Measurements from ENCODE around the gene USF1. TPM values are rescaled to one million over a fixed set of nuclear protein-coding genes. Genes with fewer than 3 reads are reported as not detected.
A peak's percentile ranks its signal among the peaks of the same experiment; 100 is the strongest.
"Not testable (repeated sequence)": the region's sequence is repeated elsewhere in the genome, so short reads cannot be mapped to it uniquely, and the experiment has no call there.

Gene USF1
- total and polyA plus RNA-seq, 2 donors from 2014 or later, result 48.7 to 56.1 TPM

GRCh38 chr1:161016683-161017082 lies 29.1 kb downstream of the USF1 start:
- not testable (repeated sequence) for H3K27me3 ChIP-seq (ENCODE audit: control insufficient read depth, insufficient read depth, low read length); DNase-seq; FAIRE-seq

DNA sequence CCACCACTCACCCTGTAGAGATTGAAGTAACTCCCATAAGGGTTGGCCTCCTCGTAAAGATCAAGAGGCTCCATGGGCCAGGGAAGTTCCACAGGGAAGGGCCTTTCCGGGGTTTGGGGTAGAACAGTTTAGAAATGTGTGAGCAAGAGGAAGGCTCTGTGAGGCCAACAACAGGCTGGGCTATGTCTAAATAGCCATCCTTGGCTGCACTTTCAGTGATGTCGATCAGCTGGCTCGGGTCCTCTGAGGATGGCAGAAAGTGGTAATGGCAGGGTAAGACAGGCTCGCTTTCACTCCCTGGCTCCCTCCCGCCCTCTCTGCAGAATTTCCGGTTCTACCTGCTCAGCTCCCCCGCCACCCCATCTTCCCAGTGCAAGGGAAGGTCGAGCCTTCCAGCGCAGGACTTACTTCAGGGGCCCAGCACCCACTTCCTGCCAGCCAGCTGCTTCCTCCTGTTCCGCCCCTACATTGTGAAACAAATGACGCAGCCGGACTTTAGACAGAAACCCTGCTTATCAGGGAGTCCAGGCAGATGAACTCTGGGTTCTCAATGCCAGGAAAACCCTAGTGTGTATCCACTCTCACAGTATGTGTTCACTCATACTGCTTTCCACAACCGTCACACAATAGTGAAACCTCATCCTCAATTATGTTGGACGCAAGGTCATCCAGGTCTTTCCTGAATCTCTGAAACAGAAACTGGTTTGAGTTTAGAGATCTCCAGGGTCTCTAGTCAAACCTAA lies 32.1 kb downstream of the USF1 start:
- Histone ChIP-seq H3K27ac (ENCODE audit: low read depth in 2 of 2, low read length in 2 of 2) (peak overlapping the region; percentile 82 to 94), H3K4me3 (ENCODE audit: low read length in 3 of 3) (peak overlapping the region in 2 of 3 donors; percentile 23 to 38), H3K9ac (ENCODE audit: low read length in 3 of 3) (peak overlapping the region in 2 of 3 donors; percentile 49 to 67), H3K27me3 (ENCODE audit: control insufficient read depth, insufficient read depth, low read length) (no peaks in the 10 kb centered on the region), H3K4me1 (ENCODE audit: control insufficient read depth in 2 of 3, insufficient read depth in 2 of 3, low read depth in 1 of 3, low read length in 3 of 3) (peaks cover 0 to 33% (median 30%) of the 10 kb centered on the region in 3 donors), H3K9me3 (ENCODE audit: control insufficient read depth in 2 of 3, insufficient read depth in 1 of 3, low read length in 3 of 3) (no peaks in the 10 kb centered on the region), H3K36me3 (ENCODE audit: control insufficient read depth in 2 of 3, insufficient read depth in 3 of 3, low read length in 3 of 3) (peaks cover 0 to 2% (median 0%) of the 10 kb centered on the region in 3 donors)
- TF ChIP-seq, protein P1, sequence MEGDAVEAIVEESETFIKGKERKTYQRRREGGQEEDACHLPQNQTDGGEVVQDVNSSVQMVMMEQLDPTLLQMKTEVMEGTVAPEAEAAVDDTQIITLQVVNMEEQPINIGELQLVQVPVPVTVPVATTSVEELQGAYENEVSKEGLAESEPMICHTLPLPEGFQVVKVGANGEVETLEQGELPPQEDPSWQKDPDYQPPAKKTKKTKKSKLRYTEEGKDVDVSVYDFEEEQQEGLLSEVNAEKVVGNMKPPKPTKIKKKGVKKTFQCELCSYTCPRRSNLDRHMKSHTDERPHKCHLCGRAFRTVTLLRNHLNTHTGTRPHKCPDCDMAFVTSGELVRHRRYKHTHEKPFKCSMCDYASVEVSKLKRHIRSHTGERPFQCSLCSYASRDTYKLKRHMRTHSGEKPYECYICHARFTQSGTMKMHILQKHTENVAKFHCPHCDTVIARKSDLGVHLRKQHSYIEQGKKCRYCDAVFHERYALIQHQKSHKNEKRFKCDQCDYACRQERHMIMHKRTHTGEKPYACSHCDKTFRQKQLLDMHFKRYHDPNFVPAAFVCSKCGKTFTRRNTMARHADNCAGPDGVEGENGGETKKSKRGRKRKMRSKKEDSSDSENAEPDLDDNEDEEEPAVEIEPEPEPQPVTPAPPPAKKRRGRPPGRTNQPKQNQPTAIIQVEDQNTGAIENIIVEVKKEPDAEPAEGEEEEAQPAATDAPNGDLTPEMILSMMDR (IDR thresholded peaks at IDR 0.05; ENCODE audit: borderline replicate concordance, extremely low read depth, insufficient read depth), result no peak
- DNase-seq, result peak; percentile 75 to 94 (median 76)
- intact Hi-C loops (cut with DNase I), result no loop called here
- no peak for FAIRE-seq

More at GRCh38 chr1:161016683-161017082, 29.1 kb downstream of the USF1 start:
- H3K9me3 ChIP-seq (ENCODE audit: control insufficient read depth in 2 of 3, insufficient read depth in 1 of 3, low read length in 3 of 3); H3K36me3 ChIP-seq (ENCODE audit: control insufficient read depth in 2 of 3, insufficient read depth in 3 of 3, low read length in 3 of 3); H3K9ac ChIP-seq (ENCODE audit: low read length in 3 of 3); intact Hi-C loops (cut with DNase I); H3K4me3 ChIP-seq (ENCODE audit: low read length in 3 of 3): not testable (repeated sequence)
- Histone ChIP-seq H3K4me1 (ENCODE audit: control insufficient read depth in 2 of 3, insufficient read depth in 2 of 3, low read depth in 1 of 3, low read length in 3 of 3) (peaks cover 0 to 31% (median 27%) of the 10 kb centered on the region in 3 donors), H3K27ac (ENCODE audit: low read depth in 2 of 2, low read length in 2 of 2) (peak overlapping the region in 1 of 2 donors; percentile 40)

DNA sequence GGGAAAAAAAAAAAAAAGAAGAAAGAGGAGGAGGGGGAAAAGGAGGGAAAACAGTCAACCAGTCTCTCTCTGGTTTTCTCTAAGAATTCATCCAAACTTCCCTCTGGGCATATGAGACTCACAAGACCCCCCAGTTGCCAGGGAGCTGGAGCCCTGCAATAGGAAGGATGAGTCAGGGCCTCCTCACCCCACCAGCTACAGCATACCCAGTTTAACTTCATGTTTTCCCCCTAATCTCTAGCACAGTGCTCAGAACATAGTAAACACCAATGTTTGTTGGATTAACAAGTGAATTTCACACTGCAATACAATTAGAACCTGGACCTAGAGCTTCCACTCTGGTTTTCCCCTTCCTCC lies 32.7 kb downstream of the USF1 start:
- TF ChIP-seq, protein P1 (IDR thresholded peaks at IDR 0.05; ENCODE audit: borderline replicate concordance, extremely low read depth, insufficient read depth), result no peak
- peaks cover 0 to 5% (median 0%) of the 10 kb centered on the region in 3 donors for H3K36me3 ChIP-seq (ENCODE audit: control insufficient read depth in 2 of 3, insufficient read depth in 3 of 3, low read length in 3 of 3)
- intact Hi-C loops (cut with DNase I), result no loop called here
- FAIRE-seq (no peak), DNase-seq (no peak)
- peaks cover 0 to 30% (median 24%) of the 10 kb centered on the region in 3 donors for H3K4me1 ChIP-seq (ENCODE audit: control insufficient read depth in 2 of 3, insufficient read depth in 2 of 3, low read depth in 1 of 3, low read length in 3 of 3)
- no peaks in the 10 kb centered on the region for H3K27me3 ChIP-seq (ENCODE audit: control insufficient read depth, insufficient read depth, low read length)
- H3K4me3 ChIP-seq (ENCODE audit: low read length in 3 of 3), result peak overlapping the region in 2 of 3 donors; percentile 18 to 23
- H3K9me3 ChIP-seq (ENCODE audit: control insufficient read depth in 2 of 3, insufficient read depth in 1 of 3, low read length in 3 of 3), result no peaks in the 10 kb centered on the region
- H3K27ac ChIP-seq (ENCODE audit: low read depth in 2 of 2, low read length in 2 of 2), result peak overlapping the region; percentile 82 to 94
- peak overlapping the region in 2 of 3 donors; percentile 24 to 67 for H3K9ac ChIP-seq (ENCODE audit: low read length in 3 of 3)

DNA sequence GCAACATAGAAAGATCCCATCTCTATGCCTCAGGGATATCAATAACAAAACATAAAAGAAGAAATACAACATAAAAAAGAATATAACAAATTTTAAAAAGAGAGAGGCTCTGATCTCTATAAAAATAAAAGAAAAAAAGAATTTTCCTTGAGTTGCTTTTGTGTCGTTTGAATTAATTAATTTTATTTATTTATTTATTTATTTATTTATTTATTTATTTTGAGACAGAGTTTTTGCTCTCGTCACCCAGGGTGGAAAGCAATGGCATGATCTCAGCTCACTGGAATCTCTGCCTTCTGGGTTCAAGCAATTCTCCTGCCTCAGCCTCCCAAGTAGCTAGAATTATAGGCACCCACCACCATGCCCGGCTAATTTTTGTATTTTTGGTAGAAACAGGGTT lies 33.4 kb downstream of the USF1 start:
- H3K27ac ChIP-seq (ENCODE audit: low read depth in 2 of 2, low read length in 2 of 2), result peak overlapping the region in 1 of 2 donors; percentile 23
- intact Hi-C loops (cut with DNase I), result no loop called here

More for the DNA sequence above, 33.4 kb downstream of the USF1 start:
- no peak overlapping the region for H3K4me3 ChIP-seq (ENCODE audit: low read length in 3 of 3)
- DNase-seq, result no peak
- H3K36me3 ChIP-seq (ENCODE audit: control insufficient read depth in 2 of 3, insufficient read depth in 3 of 3, low read length in 3 of 3), result peaks cover 0 to 5% (median 0%) of the 10 kb centered on the region in 3 donors
- H3K4me1 ChIP-seq (ENCODE audit: control insufficient read depth in 2 of 3, insufficient read depth in 2 of 3, low read depth in 1 of 3, low read length in 3 of 3), result peaks cover 0 to 25% (median 21%) of the 10 kb centered on the region in 3 donors
- TF ChIP-seq, protein P1 (IDR thresholded peaks at IDR 0.05; ENCODE audit: borderline replicate concordance, extremely low read depth, insufficient read depth), result no peak
- no peaks in the 10 kb centered on the region for H3K9me3 ChIP-seq (ENCODE audit: control insufficient read depth in 2 of 3, insufficient read depth in 1 of 3, low read length in 3 of 3)
- H3K27me3 ChIP-seq (ENCODE audit: control insufficient read depth, insufficient read depth, low read length), result no peaks in the 10 kb centered on the region
- no peak for FAIRE-seq
- H3K9ac ChIP-seq (ENCODE audit: low read length in 3 of 3), result no peak overlapping the region

Data from kidney (tissue), 14 donors.